Hepatocyte (in vitro differentiated cells): ENCODE results near the gene FAU. TPM values are rescaled to one million over a fixed set of nuclear protein-coding genes. Genes with fewer than 3 reads are reported as not detected.
A peak's percentile ranks its signal among the peaks of the same experiment; 100 is the strongest.

Experiments
- DNase-seq: peaks from one replicate; pipeline ENCODE4 v3.0.0-alpha.2; 2016; ENCODE audit warnings: low spot score
- H2AFZ ChIP-seq: fragments of 200-600 bp; sonication (generic); 2 replicates; pipeline ENCODE4 v1.6.0; 2016; ENCODE audit warnings: antibody characterized with exemption, mild to moderate bottlenecking
- H3K27ac ChIP-seq: fragments of 200-600 bp; sonication (generic); 2 replicates; pipeline ENCODE4 v1.5.1; 2016; ENCODE audit warnings: mild to moderate bottlenecking
- H3K27me3 ChIP-seq: fragments of 200-600 bp; sonication (generic); 2 replicates; pipeline ENCODE4 v1.6.1; 2016
- H3K36me3 ChIP-seq: fragments of 200-600 bp; sonication (generic); replicated peaks from 2 replicates; pipeline ENCODE4 v1.5.1; 2016; ENCODE audit warnings: low read depth; ENCODE audit not compliant: insufficient read depth
- H3K4me1 ChIP-seq: fragments of 200-600 bp; sonication (generic); 2 replicates; pipeline ENCODE4 v1.5.1; 2016; ENCODE audit warnings: mild to moderate bottlenecking, moderate library complexity; ENCODE audit not compliant: insufficient read depth
- H3K4me2 ChIP-seq: fragments of 200-600 bp; sonication (generic); 2 replicates; pipeline ENCODE4 v1.6.0; 2016
- H3K4me3 ChIP-seq: fragments of 200-600 bp; sonication (generic); 2 replicates; pipeline ENCODE4 v1.5.1; 2016; ENCODE audit warnings: mild to moderate bottlenecking
- H3K79me2 ChIP-seq: fragments of 200-600 bp; sonication (generic); 2 replicates; pipeline ENCODE4 v1.6.0; 2017; ENCODE audit warnings: mild to moderate bottlenecking
- H3K9me2 ChIP-seq: fragments of 200-600 bp; sonication (generic); replicated peaks from 2 replicates; pipeline ENCODE4 v1.6.0; 2017; ENCODE audit warnings: mild to moderate bottlenecking; ENCODE audit not compliant: insufficient read depth
- H3K9me3 ChIP-seq: fragments of 200-600 bp; sonication (generic); 2 replicates; pipeline ENCODE4 v1.5.1; 2016; ENCODE audit warnings: low read depth, mild to moderate bottlenecking
- H4K20me1 ChIP-seq: fragments of 200-600 bp; sonication (generic); 2 replicates; pipeline ENCODE4 v1.6.0; 2016; ENCODE audit warnings: mild to moderate bottlenecking; ENCODE audit not compliant: insufficient read depth, poor library complexity, severe bottlenecking
- EZH2 ChIP-seq: fragments of 200-600 bp; sonication (generic); IDR thresholded peaks from 2 replicates; pipeline ENCODE4 v1.6.1; 2016; ENCODE audit warnings: antibody characterized with exemption, mild to moderate bottlenecking, borderline replicate concordance
- EZH2phosphoT487 ChIP-seq: fragments of 200-600 bp; sonication (generic); IDR thresholded peaks from one replicate; pipeline ENCODE4 v1.6.1; 2018; ENCODE audit warnings: antibody characterized with exemption, mild to moderate bottlenecking, low read depth, moderate library complexity; ENCODE audit not compliant: unreplicated experiment, severe bottlenecking
- WGBS: methylation state at CpG from one replicate; pipeline ENCODE4 v1.1.6; 2016; ENCODE audit warnings: low lambda C conversion rate; ENCODE audit errors: missing lambda C conversion rate; 5-methylcytosine and 5-hydroxymethylcytosine counted together
- polyA plus RNA-seq: library from polyadenylated mRNA; unstranded; fragments of >200 nt; fragmentation: Nextera tagmentation; extraction: Ambion mirVana; gene quantifications from 2 replicates; pipeline ENCODE4 v1.2.1, GENCODE V29; 2016
- total RNA-seq: library from RNA; depleted of rRNA; stranded (reverse); fragments of >200 nt; gene quantifications from 2 replicates; pipeline ENCODE4 v1.2.3, GENCODE V29; 2014
- TF ChIP-seq, protein P1 (sequence below): fragments of 200-600 bp; sonication (generic); IDR thresholded peaks from 2 replicates; pipeline ENCODE4 v1.5.1; 2016; ENCODE audit warnings: antibody characterized with exemption, mild to moderate bottlenecking; ENCODE audit not compliant: poor library complexity

FAU gene
- total and polyA plus RNA-seq, 2 experiments from 2014 or later = 211 to 434 TPM

DNA sequence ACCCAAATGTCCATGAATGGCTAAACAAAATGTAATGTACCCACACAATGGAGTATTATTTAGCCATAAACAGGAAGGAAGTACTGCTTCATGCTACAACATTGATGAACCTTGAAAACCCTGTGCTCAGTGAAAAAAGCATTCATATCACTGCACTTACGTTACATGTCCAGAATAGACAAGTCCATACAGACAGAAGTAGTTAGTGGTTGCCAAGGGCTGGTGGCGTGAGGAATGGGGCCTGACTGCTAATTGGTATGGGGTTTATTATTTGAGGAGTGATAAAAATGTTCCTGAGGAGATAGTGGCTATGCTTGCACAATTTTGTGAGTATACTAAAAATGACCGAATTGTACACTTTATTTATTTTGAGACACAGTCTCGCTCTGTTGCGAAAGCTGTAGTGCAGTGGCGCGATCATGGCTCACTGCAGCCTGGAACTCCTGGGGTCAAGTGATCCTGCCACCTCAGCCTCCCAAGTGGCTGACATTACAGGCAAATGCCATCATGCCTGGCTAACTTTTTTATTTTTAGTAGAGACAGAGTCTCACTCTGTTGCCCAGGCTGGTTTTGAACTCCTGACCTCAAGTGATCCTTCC, 20.1 kb upstream of the FAU start:
- H2AFZ ChIP-seq = no peak overlapping the region
- H3K4me3 ChIP-seq = no peak overlapping the region
- H4K20me1 ChIP-seq = no peaks in the 10 kb centered on the region
- TF ChIP-seq, protein P1, sequence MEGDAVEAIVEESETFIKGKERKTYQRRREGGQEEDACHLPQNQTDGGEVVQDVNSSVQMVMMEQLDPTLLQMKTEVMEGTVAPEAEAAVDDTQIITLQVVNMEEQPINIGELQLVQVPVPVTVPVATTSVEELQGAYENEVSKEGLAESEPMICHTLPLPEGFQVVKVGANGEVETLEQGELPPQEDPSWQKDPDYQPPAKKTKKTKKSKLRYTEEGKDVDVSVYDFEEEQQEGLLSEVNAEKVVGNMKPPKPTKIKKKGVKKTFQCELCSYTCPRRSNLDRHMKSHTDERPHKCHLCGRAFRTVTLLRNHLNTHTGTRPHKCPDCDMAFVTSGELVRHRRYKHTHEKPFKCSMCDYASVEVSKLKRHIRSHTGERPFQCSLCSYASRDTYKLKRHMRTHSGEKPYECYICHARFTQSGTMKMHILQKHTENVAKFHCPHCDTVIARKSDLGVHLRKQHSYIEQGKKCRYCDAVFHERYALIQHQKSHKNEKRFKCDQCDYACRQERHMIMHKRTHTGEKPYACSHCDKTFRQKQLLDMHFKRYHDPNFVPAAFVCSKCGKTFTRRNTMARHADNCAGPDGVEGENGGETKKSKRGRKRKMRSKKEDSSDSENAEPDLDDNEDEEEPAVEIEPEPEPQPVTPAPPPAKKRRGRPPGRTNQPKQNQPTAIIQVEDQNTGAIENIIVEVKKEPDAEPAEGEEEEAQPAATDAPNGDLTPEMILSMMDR = no peak
- TF ChIP-seq EZH2 (no peak), EZH2phosphoT487 (no peak)
- H3K9me2 ChIP-seq = no peaks in the 10 kb centered on the region
- no peak overlapping the region for H3K4me2 ChIP-seq
- H3K79me2 ChIP-seq = no peaks in the 10 kb centered on the region
- no peaks in the 10 kb centered on the region for H3K9me3 ChIP-seq
- WGBS = 83% methylated on average over 7 of the region's 7 CpGs
- no peaks in the 10 kb centered on the region for H3K27me3 ChIP-seq
- no peaks in the 10 kb centered on the region for H3K4me1 ChIP-seq
- H3K36me3 ChIP-seq = no peaks in the 10 kb centered on the region
- DNase-seq = no peak
- no peak overlapping the region for H3K27ac ChIP-seq

GRCh38 chr11:65136515-65137096, 14.7 kb upstream of the FAU start:
- DNase-seq = no peak
- Histone ChIP-seq H3K4me2 (no peak overlapping the region), H3K36me3 (no peaks in the 10 kb centered on the region), H3K79me2 (peaks cover 26% of the 10 kb centered on the region), H3K27ac (no peak overlapping the region), H3K4me3 (no peak overlapping the region), H3K4me1 (peaks cover 17% of the 10 kb centered on the region), H3K27me3 (no peaks in the 10 kb centered on the region), H3K9me3 (no peaks in the 10 kb centered on the region), H2AFZ (no peak overlapping the region), H4K20me1 (peaks cover 4% of the 10 kb centered on the region), H3K9me2 (no peaks in the 10 kb centered on the region)
- WGBS = 93% methylated on average over 15 of the region's 15 CpGs
- no peak for TF ChIP-seq EZH2phosphoT487
- TF ChIP-seq, protein P1 = no peak

GRCh38 chr11:65135633-65136145, 13.8 kb upstream of the FAU start:
- no peaks in the 10 kb centered on the region for H3K9me3 ChIP-seq
- H2AFZ ChIP-seq = peak overlapping the region; percentile 14
- peaks cover 4% of the 10 kb centered on the region for H4K20me1 ChIP-seq
- WGBS = 70% methylated on average over 11 of the region's 11 CpGs
- peaks cover 17% of the 10 kb centered on the region for H3K4me1 ChIP-seq
- H3K27ac ChIP-seq = peak overlapping the region; percentile 85
- peaks cover 30% of the 10 kb centered on the region for H3K79me2 ChIP-seq
- H3K4me2 ChIP-seq = peak overlapping the region; percentile 73
- no peaks in the 10 kb centered on the region for H3K36me3 ChIP-seq
- peak overlapping the region; percentile 16 for H3K4me3 ChIP-seq
- no peaks in the 10 kb centered on the region for H3K27me3 ChIP-seq
- TF ChIP-seq, protein P1 = no peak
- TF ChIP-seq EZH2 (no peak), EZH2phosphoT487 (no peak)
- DNase-seq = no peak
- H3K9me2 ChIP-seq = no peaks in the 10 kb centered on the region
